MM.1S (cell line): Measurements from ENCODE around the gene USP13.
"Not testable (repeated sequence)": the region's sequence is repeated elsewhere in the genome, so short reads cannot be mapped to it uniquely, and the experiment has no call there.

ENCODE experiments used
- DNase-seq: peaks from one replicate; pipeline ENCODE4 v3.0.0-alpha.2; 2015
- H2AFZ ChIP-seq: fragments of 300-600 bp; sonication (generic); 2 replicates; pipeline ENCODE4 v1.6.0; 2016; ENCODE audit warnings: antibody characterized with exemption, low read length
- H3F3A ChIP-seq: fragments of 300-600 bp; sonication (generic); 2 replicates; pipeline ENCODE4 v1.6.1; 2016; ENCODE audit warnings: mild to moderate bottlenecking, antibody characterized with exemption, low read length, moderate library complexity, mixed read lengths; ENCODE audit not compliant: insufficient read depth
- H3K27ac ChIP-seq: fragments of 300-600 bp; sonication (generic); 2 replicates; pipeline ENCODE4 v1.5.1; 2016; ENCODE audit warnings: mild to moderate bottlenecking, low read length
- H3K27me3 ChIP-seq: fragments of 300-600 bp; sonication (generic); replicated peaks from 2 replicates; pipeline ENCODE4 v1.6.0; 2016; ENCODE audit warnings: low read length; ENCODE audit not compliant: insufficient read depth
- H3K36me3 ChIP-seq: fragments of 300-600 bp; sonication (generic); replicated peaks from 2 replicates; pipeline ENCODE4 v1.6.1; 2016; ENCODE audit warnings: mild to moderate bottlenecking, low read length, mixed read lengths; ENCODE audit not compliant: insufficient read depth
- H3K4me1 ChIP-seq: fragments of 300-600 bp; sonication (generic); 2 replicates; pipeline ENCODE4 v1.6.1; 2016; ENCODE audit warnings: low read length, mixed read lengths
- H3K4me2 ChIP-seq: fragments of 300-600 bp; sonication (generic); 2 replicates; pipeline ENCODE4 v1.6.0; 2016; ENCODE audit warnings: low read depth, low read length
- H3K4me3 ChIP-seq: fragments of 300-600 bp; sonication (generic); 2 replicates; pipeline ENCODE4 v1.5.1; 2016; ENCODE audit warnings: low read length, mixed read lengths
- H3K79me2 ChIP-seq: fragments of 300-600 bp; sonication (generic); 2 replicates; pipeline ENCODE4 v1.6.1; 2016; ENCODE audit warnings: mixed run types, low read length, mixed read lengths
- H3K9ac ChIP-seq: fragments of 300-600 bp; sonication (generic); 2 replicates; pipeline ENCODE4 v1.6.1; 2016; ENCODE audit warnings: low read length, mixed read lengths
- H3K9me2 ChIP-seq: fragments of 300-600 bp; sonication (generic); replicated peaks from 2 replicates; pipeline ENCODE4 v1.6.1; 2016; ENCODE audit warnings: mild to moderate bottlenecking, low read length, mixed read lengths; ENCODE audit not compliant: insufficient read depth
- H3K9me3 ChIP-seq: fragments of 300-600 bp; sonication (generic); replicated peaks from 2 replicates; pipeline ENCODE4 v1.6.1; 2016; ENCODE audit warnings: mild to moderate bottlenecking, low read length, mixed read lengths; ENCODE audit not compliant: insufficient read depth
- H4K20me1 ChIP-seq: fragments of 300-600 bp; sonication (generic); 2 replicates; pipeline ENCODE4 v1.6.1; 2016; ENCODE audit warnings: mild to moderate bottlenecking, low read length, moderate library complexity, mixed read lengths; ENCODE audit not compliant: insufficient read depth
- EZH2 ChIP-seq: fragments of 300-600 bp; sonication (generic); optimal IDR thresholded peaks from 2 replicates; pipeline ENCODE3; 2017; ENCODE audit warnings: low read depth, mild to moderate bottlenecking, antibody characterized with exemption, low read length, mixed read lengths
- EZH2phosphoT487 ChIP-seq: fragments of 300-600 bp; sonication (generic); IDR thresholded peaks from 2 replicates; pipeline ENCODE4 v1.6.1; 2018; ENCODE audit warnings: antibody characterized with exemption, low read length
- TF ChIP-seq, protein P1 (sequence below): fragments of 300-600 bp; sonication (generic); IDR thresholded peaks from 2 replicates; pipeline ENCODE4 v1.5.1; 2016; ENCODE audit warnings: antibody characterized with exemption, low read length, mixed read lengths

Gene USP13

GRCh38 chr3:179682426-179683080 is 29.7 kb downstream of the USP13 start:
- H3K27ac ChIP-seq = no peak overlapping the region
- no peak overlapping the region for H3K4me2 ChIP-seq
- no peaks in the 10 kb centered on the region for H3F3A ChIP-seq
- H3K9me2 ChIP-seq = no peaks in the 10 kb centered on the region
- no peaks in the 10 kb centered on the region for H3K4me1 ChIP-seq
- H3K27me3 ChIP-seq = no peaks in the 10 kb centered on the region
- H2AFZ ChIP-seq = no peak overlapping the region
- no peak overlapping the region for H3K9ac ChIP-seq
- DNase-seq = no peak
- H3K9me3 ChIP-seq = no peaks in the 10 kb centered on the region
- no peaks in the 10 kb centered on the region; the same call in 1 of the 2 replicates for H3K36me3 ChIP-seq
- H4K20me1 ChIP-seq = no peaks in the 10 kb centered on the region
- no peak for TF ChIP-seq EZH2phosphoT487
- TF ChIP-seq, protein P1, sequence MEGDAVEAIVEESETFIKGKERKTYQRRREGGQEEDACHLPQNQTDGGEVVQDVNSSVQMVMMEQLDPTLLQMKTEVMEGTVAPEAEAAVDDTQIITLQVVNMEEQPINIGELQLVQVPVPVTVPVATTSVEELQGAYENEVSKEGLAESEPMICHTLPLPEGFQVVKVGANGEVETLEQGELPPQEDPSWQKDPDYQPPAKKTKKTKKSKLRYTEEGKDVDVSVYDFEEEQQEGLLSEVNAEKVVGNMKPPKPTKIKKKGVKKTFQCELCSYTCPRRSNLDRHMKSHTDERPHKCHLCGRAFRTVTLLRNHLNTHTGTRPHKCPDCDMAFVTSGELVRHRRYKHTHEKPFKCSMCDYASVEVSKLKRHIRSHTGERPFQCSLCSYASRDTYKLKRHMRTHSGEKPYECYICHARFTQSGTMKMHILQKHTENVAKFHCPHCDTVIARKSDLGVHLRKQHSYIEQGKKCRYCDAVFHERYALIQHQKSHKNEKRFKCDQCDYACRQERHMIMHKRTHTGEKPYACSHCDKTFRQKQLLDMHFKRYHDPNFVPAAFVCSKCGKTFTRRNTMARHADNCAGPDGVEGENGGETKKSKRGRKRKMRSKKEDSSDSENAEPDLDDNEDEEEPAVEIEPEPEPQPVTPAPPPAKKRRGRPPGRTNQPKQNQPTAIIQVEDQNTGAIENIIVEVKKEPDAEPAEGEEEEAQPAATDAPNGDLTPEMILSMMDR = no peak
- H3K79me2 ChIP-seq = peaks cover 55% of the 10 kb centered on the region
- no peak overlapping the region for H3K4me3 ChIP-seq

DNA sequence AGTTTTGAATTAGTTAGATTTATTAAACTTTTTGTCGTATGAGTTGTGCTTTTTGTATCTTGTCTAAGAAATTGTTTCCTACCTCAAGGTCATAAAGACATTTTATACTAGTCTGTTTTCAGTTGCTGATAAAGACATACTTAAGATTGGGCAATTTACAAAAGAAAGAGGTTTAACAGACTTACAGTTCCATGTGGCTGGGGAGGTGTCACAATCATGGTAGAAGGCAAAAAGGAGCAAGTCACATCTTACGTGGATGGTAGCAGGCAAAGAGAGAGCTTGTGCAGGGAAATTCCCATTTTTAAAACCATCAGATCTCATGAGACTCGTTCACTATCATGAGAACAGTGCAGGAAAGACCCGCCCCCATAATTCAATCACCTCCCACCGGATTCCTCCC is 30.4 kb downstream of the USP13 start:
- H3K9ac ChIP-seq, H3K4me3 ChIP-seq, H3K36me3 ChIP-seq, DNase-seq, H3K4me2 ChIP-seq, H3F3A ChIP-seq, H3K9me3 ChIP-seq, H3K27ac ChIP-seq, H3K4me1 ChIP-seq, H3K9me2 ChIP-seq, H4K20me1 ChIP-seq, H3K27me3 ChIP-seq, H2AFZ ChIP-seq: not testable (repeated sequence)
- H3K79me2 ChIP-seq = peaks cover 48% of the 10 kb centered on the region

- H3K4me3 ChIP-seq = no peak overlapping the region
- peaks cover 12% of the 10 kb centered on the region for H3K79me2 ChIP-seq
- no peak for TF ChIP-seq EZH2
- TF ChIP-seq EZH2phosphoT487 = no peak
- no peaks in the 10 kb centered on the region for H3K27me3 ChIP-seq
- no peak overlapping the region for H3K4me2 ChIP-seq
- DNase-seq = no peak
- no peaks in the 10 kb centered on the region for H3K4me1 ChIP-seq
- no peaks in the 10 kb centered on the region for H3K9me2 ChIP-seq
- no peak overlapping the region for H3K9ac ChIP-seq
- H4K20me1 ChIP-seq = no peaks in the 10 kb centered on the region
- H3F3A ChIP-seq = no peaks in the 10 kb centered on the region
- no peak overlapping the region for H2AFZ ChIP-seq
- no peaks in the 10 kb centered on the region for H3K9me3 ChIP-seq
- no peaks in the 10 kb centered on the region; the same call in 1 of the 2 replicates for H3K36me3 ChIP-seq
- H3K27ac ChIP-seq = no peak overlapping the region
Observed at GRCh38 chr3:179687967-179688535, 35.2 kb downstream of the USP13 start.

- Histone ChIP-seq H4K20me1 (no peaks in the 10 kb centered on the region), H3K27ac (no peak overlapping the region), H3K27me3 (no peaks in the 10 kb centered on the region), H3F3A (no peaks in the 10 kb centered on the region), H2AFZ (no peak overlapping the region), H3K9ac (no peak overlapping the region), H3K9me2 (no peaks in the 10 kb centered on the region), H3K4me1 (no peaks in the 10 kb centered on the region), H3K79me2 (0 out of 2 replicates have a peak, but pooled peaks cover 6% of the 10 kb centered on the region), H3K36me3 (no peaks in the 10 kb centered on the region), H3K4me3 (no peak overlapping the region), H3K4me2 (no peak overlapping the region), H3K9me3 (no peaks in the 10 kb centered on the region)
- no peak for DNase-seq
- TF ChIP-seq, protein P1 = no peak
- TF ChIP-seq EZH2 = no peak
- no peak for TF ChIP-seq EZH2phosphoT487
Observed at GRCh38 chr3:179688850-179689249, 36.0 kb downstream of the USP13 start.
